ENCODE data around the gene MZT2B.
A peak's percentile ranks its signal among the peaks of the same experiment; 100 is the strongest.
"Not testable (repeated sequence)": the region's sequence is repeated elsewhere in the genome, so short reads cannot be mapped to it uniquely, and the experiment has no call there.

The MZT2B gene

GRCh38 chr2:130180404-130181324 lies 1.4 kb upstream of the MZT2B start:
- DNase-seq, result not testable (repeated sequence)

GRCh38 chr2:130181325-130181879 lies 660 bp upstream of the MZT2B start, which contains the start of gene SMPD4:
Gene SMPD4, minus strand, starts transcription at chr2:130181602. Its CDS starts 5,010 bp downstream, at chr2:130176592.
- DNase-seq, result peak; percentile 98 to 99 (median 98)

- DNase-seq, result not testable (repeated sequence)
Observed at GRCh38 chr2:130182826-130183511, 907 bp downstream of the MZT2B start.

- no peak for DNase-seq
Observed at GRCh38 chr2:130183512-130184373, 1.7 kb downstream of the MZT2B start.

- no peak for DNase-seq
Observed at GRCh38 chr2:130185436-130185835, 3.4 kb downstream of the MZT2B start.

GRCh38 chr2:130185896-130186295 lies 3.8 kb downstream of the MZT2B start:
- no peak for DNase-seq

- no peak for DNase-seq
Observed at GRCh38 chr2:130186391-130186790, 4.3 kb downstream of the MZT2B start.

GRCh38 chr2:130187268-130187667 lies 5.2 kb downstream of the MZT2B start:
- DNase-seq, result no peak

GRCh38 chr2:130187859-130188792 lies 6.1 kb downstream of the MZT2B start:
- DNase-seq, result not testable (repeated sequence)

GRCh38 chr2:130188958-130189357 lies 6.9 kb downstream of the MZT2B start:
- DNase-seq, result not testable (repeated sequence)

GRCh38 chr2:130190237-130190636 lies 8.2 kb downstream of the MZT2B start:
- no peak for DNase-seq

GRCh38 chr2:130191319-130191718 lies 9.3 kb downstream of the MZT2B start:
- not testable (repeated sequence) for DNase-seq

- DNase-seq, result not testable (repeated sequence)
Observed at GRCh38 chr2:130192451-130192850, 10.4 kb downstream of the MZT2B start.

- not testable (repeated sequence) for DNase-seq
Observed at GRCh38 chr2:130193824-130194223, 11.8 kb downstream of the MZT2B start.

- not testable (repeated sequence) for DNase-seq
Observed at GRCh38 chr2:130195089-130195635, 13.1 kb downstream of the MZT2B start.

GRCh38 chr2:130196052-130196451 lies 14.0 kb downstream of the MZT2B start:
- not testable (repeated sequence) for DNase-seq

- no peak for DNase-seq
Observed at GRCh38 chr2:130198343-130198742, 16.3 kb downstream of the MZT2B start, which contains the start of gene TUBA3E. Gene TUBA3E, minus strand, starts transcription at chr2:130198439. Its CDS starts 79 bp downstream, at chr2:130198360.

GRCh38 chr2:130202518-130202917 lies 20.5 kb downstream of the MZT2B start:
- peak; percentile 29 to 43 (median 29) for DNase-seq

GRCh38 chr2:130203150-130203549 lies 21.1 kb downstream of the MZT2B start:
- DNase-seq, result not testable (repeated sequence)

- not testable (repeated sequence) for DNase-seq
Observed at GRCh38 chr2:130207051-130207450, 25.0 kb downstream of the MZT2B start.

- not testable (repeated sequence) for DNase-seq
Observed at GRCh38 chr2:130219147-130219546, 37.1 kb downstream of the MZT2B start.

All from suppressor macrophage treated with lipopolysaccharide for 1 hour (primary cell).